Neural cell (in vitro differentiated cells): ENCODE measurements around the gene SPAG6. TPM values are rescaled to one million over a fixed set of nuclear protein-coding genes. Genes with fewer than 3 reads are reported as not detected.

Experiments
- H2AFZ ChIP-seq: fragments of 200-600, 300-800 bp; sonication (generic), shearing (Covaris generic); 2 replicates; pipeline ENCODE4 v1.6.0; 2014; ENCODE audit warnings: low read depth, mild to moderate bottlenecking, antibody characterized with exemption, low read length, moderate library complexity
- H3F3A ChIP-seq: fragments of 200-600 bp; shearing (Covaris generic); 2 replicates; pipeline ENCODE4 v1.6.1; 2016; ENCODE audit warnings: mild to moderate bottlenecking, moderate library complexity, mixed read lengths, antibody characterized with exemption, low read length; ENCODE audit not compliant: insufficient read depth, poor library complexity, severe bottlenecking
- H3K27ac ChIP-seq: fragments of 200-600, 300-800 bp; sonication (generic), shearing (Covaris generic); 2 replicates; pipeline ENCODE4 v1.5.1; 2014; ENCODE audit warnings: mild to moderate bottlenecking, low read length, moderate library complexity
- H3K27me3 ChIP-seq: fragments of 300-800, 200-600 bp; sonication (generic), shearing (Covaris generic); 2 replicates; pipeline ENCODE4 v1.6.0; 2014; ENCODE audit warnings: mild to moderate bottlenecking, low read depth, low read length, moderate library complexity; ENCODE audit not compliant: insufficient read depth
- H3K36me3 ChIP-seq: fragments of 300-800, 200-600 bp; sonication (generic), shearing (Covaris generic); 2 replicates; pipeline ENCODE4 v1.5.1; 2014; ENCODE audit warnings: mild to moderate bottlenecking, antibody characterized with exemption, low read length, moderate library complexity; ENCODE audit not compliant: insufficient read depth
- H3K4me2 ChIP-seq: fragments of 300-800, 200-600 bp; sonication (generic), shearing (Covaris generic); 2 replicates; pipeline ENCODE4 v1.6.0; 2014; ENCODE audit warnings: mild to moderate bottlenecking, low read length
- H3K4me3 ChIP-seq: fragments of 300-800, 200-600 bp; sonication (generic), shearing (Covaris generic); 2 replicates; pipeline ENCODE4 v1.5.1; 2014; ENCODE audit warnings: mild to moderate bottlenecking, low read length, moderate library complexity
- H3K79me2 ChIP-seq: fragments of 200-600 bp; shearing (Covaris generic); replicated peaks from 2 replicates; pipeline ENCODE4 v1.6.0; 2014; ENCODE audit warnings: mild to moderate bottlenecking, low read length, moderate library complexity; ENCODE audit not compliant: insufficient read depth
- H3K9ac ChIP-seq: fragments of 300-800, 200-600 bp; sonication (generic), shearing (Covaris generic); 2 replicates; pipeline ENCODE4 v1.6.1; 2016; ENCODE audit warnings: mild to moderate bottlenecking, low read length, mixed read lengths
- H3K9me2 ChIP-seq: fragments of 200-600 bp; shearing (Covaris generic); 2 replicates; pipeline ENCODE4 v1.6.1; 2016; ENCODE audit warnings: mild to moderate bottlenecking, low read length, mixed read lengths; ENCODE audit not compliant: insufficient read depth
- H3K9me3 ChIP-seq: fragments of 200-600, 300-800 bp; sonication (generic), shearing (Covaris generic); 2 replicates; pipeline ENCODE4 v1.6.1; 2016; ENCODE audit warnings: mild to moderate bottlenecking, mixed run types, low read length, moderate library complexity, mixed read lengths
- H4K20me1 ChIP-seq: fragments of 200-600 bp; shearing (Covaris generic); 2 replicates; pipeline ENCODE4 v1.6.1; 2016; ENCODE audit warnings: mild to moderate bottlenecking, mixed run types; ENCODE audit not compliant: insufficient read depth
- EP300 ChIP-seq: fragments of 450-650 bp; conservative IDR thresholded peaks from 2 replicates; pipeline ENCODE4 v1.6.1; 2014; ENCODE audit warnings: antibody characterized with exemption, mild to moderate bottlenecking, moderate library complexity; ENCODE audit not compliant: poor library complexity, severe bottlenecking
- EZH2 ChIP-seq: fragments of 200-600, 300-800 bp; shearing (Covaris generic), sonication (generic); IDR thresholded peaks from 2 replicates; pipeline ENCODE4 v1.6.1; 2014; ENCODE audit warnings: antibody characterized with exemption, low read length, borderline replicate concordance, mild to moderate bottlenecking; ENCODE audit not compliant: insufficient read depth, poor library complexity, severe bottlenecking
- MXI1 ChIP-seq: fragments of 450-650 bp; conservative IDR thresholded peaks from 2 replicates; pipeline ENCODE4 v1.6.1; 2014; ENCODE audit warnings: antibody characterized with exemption, mild to moderate bottlenecking; ENCODE audit not compliant: poor library complexity, severe bottlenecking
- POLR2AphosphoS5 ChIP-seq: IDR thresholded peaks from 2 replicates; pipeline ENCODE4 v1.6.1; 2012
- RAD21 ChIP-seq: fragments of 450-650 bp; conservative IDR thresholded peaks from 2 replicates; pipeline ENCODE4 v1.6.1; 2014; ENCODE audit warnings: antibody characterized with exemption, mild to moderate bottlenecking, moderate library complexity
- SMC3 ChIP-seq: fragments of 450-650 bp; conservative IDR thresholded peaks from 2 replicates; pipeline ENCODE4 v1.6.1; 2014; ENCODE audit warnings: antibody characterized with exemption, mild to moderate bottlenecking, moderate library complexity; ENCODE audit not compliant: poor library complexity
- TAF1 ChIP-seq: IDR thresholded peaks from 2 replicates; pipeline ENCODE4 v1.6.1; 2012; ENCODE audit warnings: low read depth
- polyA plus RNA-seq: library from polyadenylated mRNA; depleted of rRNA; stranded (reverse); fragments of >200 nt; gene quantifications from 2 replicates; pipeline ENCODE4 v1.2.3, GENCODE V29; 2014
- TF ChIP-seq, protein P1 (sequence below): IDR thresholded peaks from 2 replicates; pipeline ENCODE4 v1.6.1; 2012; ENCODE audit warnings: borderline replicate concordance
- TF ChIP-seq, protein P2 (sequence below): fragments of 450-650 bp; IDR thresholded peaks from 2 replicates; pipeline ENCODE4 v1.5.1; 2014; ENCODE audit warnings: antibody characterized with exemption, mild to moderate bottlenecking, moderate library complexity; ENCODE audit not compliant: poor library complexity, severe bottlenecking

The SPAG6 gene
- polyA plus RNA-seq, 1 donor from 2014 or later: 0.36 TPM

DNA sequence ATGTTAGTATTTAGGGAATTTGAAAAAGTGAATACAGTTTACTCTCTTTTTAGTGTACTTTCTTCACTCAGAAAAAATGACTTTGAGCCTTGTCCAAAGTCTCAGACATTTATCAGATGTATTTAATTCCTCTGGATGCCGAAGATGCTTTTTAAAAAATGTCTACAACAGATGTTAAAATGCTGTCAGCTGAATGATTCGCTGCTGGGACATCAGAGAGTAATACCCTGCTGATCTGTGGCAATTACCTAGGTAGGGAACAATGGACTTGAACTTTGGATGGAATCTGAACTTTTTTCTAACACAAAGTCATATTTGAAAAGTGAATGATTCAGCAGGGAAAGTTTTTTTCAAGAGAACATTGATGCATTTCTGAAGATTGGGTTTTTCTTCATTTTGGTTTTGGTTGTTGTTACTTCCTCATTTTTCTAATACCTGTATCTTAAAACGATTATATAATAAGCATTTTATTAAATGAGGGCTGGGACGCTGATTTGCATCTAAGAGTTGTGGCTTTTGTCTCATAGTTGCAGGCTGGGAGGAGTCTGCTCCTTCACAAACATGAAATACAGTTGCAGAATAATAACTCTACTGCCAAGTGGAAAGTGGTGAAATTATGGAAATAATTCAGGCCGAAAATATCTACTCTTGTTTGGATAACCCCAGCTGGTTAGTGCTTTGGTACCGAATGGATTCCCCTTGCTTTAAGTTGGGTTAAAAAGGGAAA is 98.0 kb downstream of the SPAG6 start:
- no peaks in the 10 kb centered on the region for H3K9me3 ChIP-seq
- H3K79me2 ChIP-seq: peaks cover 12% of the 10 kb centered on the region
- H3K9ac ChIP-seq: no peak overlapping the region
- H3F3A ChIP-seq: no peaks in the 10 kb centered on the region
- H3K27ac ChIP-seq: no peak overlapping the region
- H3K36me3 ChIP-seq: no peaks in the 10 kb centered on the region
- no peaks in the 10 kb centered on the region for H3K27me3 ChIP-seq
- H3K4me3 ChIP-seq: no peak overlapping the region
- no peak overlapping the region for H3K4me2 ChIP-seq
- H3K9me2 ChIP-seq: no peaks in the 10 kb centered on the region
- H4K20me1 ChIP-seq: no peaks in the 10 kb centered on the region
- TF ChIP-seq EZH2: no peak
- no peak for TF ChIP-seq TAF1
- no peak for TF ChIP-seq EP300
- TF ChIP-seq, protein P1, sequence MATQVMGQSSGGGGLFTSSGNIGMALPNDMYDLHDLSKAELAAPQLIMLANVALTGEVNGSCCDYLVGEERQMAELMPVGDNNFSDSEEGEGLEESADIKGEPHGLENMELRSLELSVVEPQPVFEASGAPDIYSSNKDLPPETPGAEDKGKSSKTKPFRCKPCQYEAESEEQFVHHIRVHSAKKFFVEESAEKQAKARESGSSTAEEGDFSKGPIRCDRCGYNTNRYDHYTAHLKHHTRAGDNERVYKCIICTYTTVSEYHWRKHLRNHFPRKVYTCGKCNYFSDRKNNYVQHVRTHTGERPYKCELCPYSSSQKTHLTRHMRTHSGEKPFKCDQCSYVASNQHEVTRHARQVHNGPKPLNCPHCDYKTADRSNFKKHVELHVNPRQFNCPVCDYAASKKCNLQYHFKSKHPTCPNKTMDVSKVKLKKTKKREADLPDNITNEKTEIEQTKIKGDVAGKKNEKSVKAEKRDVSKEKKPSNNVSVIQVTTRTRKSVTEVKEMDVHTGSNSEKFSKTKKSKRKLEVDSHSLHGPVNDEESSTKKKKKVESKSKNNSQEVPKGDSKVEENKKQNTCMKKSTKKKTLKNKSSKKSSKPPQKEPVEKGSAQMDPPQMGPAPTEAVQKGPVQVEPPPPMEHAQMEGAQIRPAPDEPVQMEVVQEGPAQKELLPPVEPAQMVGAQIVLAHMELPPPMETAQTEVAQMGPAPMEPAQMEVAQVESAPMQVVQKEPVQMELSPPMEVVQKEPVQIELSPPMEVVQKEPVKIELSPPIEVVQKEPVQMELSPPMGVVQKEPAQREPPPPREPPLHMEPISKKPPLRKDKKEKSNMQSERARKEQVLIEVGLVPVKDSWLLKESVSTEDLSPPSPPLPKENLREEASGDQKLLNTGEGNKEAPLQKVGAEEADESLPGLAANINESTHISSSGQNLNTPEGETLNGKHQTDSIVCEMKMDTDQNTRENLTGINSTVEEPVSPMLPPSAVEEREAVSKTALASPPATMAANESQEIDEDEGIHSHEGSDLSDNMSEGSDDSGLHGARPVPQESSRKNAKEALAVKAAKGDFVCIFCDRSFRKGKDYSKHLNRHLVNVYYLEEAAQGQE: no peak
- TF ChIP-seq RAD21: no peak
- TF ChIP-seq SMC3: no peak
- TF ChIP-seq, protein P2, sequence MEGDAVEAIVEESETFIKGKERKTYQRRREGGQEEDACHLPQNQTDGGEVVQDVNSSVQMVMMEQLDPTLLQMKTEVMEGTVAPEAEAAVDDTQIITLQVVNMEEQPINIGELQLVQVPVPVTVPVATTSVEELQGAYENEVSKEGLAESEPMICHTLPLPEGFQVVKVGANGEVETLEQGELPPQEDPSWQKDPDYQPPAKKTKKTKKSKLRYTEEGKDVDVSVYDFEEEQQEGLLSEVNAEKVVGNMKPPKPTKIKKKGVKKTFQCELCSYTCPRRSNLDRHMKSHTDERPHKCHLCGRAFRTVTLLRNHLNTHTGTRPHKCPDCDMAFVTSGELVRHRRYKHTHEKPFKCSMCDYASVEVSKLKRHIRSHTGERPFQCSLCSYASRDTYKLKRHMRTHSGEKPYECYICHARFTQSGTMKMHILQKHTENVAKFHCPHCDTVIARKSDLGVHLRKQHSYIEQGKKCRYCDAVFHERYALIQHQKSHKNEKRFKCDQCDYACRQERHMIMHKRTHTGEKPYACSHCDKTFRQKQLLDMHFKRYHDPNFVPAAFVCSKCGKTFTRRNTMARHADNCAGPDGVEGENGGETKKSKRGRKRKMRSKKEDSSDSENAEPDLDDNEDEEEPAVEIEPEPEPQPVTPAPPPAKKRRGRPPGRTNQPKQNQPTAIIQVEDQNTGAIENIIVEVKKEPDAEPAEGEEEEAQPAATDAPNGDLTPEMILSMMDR: no peak
- no peak for TF ChIP-seq POLR2AphosphoS5
- no peak for TF ChIP-seq MXI1
- H2AFZ ChIP-seq: no peak overlapping the region

DNA sequence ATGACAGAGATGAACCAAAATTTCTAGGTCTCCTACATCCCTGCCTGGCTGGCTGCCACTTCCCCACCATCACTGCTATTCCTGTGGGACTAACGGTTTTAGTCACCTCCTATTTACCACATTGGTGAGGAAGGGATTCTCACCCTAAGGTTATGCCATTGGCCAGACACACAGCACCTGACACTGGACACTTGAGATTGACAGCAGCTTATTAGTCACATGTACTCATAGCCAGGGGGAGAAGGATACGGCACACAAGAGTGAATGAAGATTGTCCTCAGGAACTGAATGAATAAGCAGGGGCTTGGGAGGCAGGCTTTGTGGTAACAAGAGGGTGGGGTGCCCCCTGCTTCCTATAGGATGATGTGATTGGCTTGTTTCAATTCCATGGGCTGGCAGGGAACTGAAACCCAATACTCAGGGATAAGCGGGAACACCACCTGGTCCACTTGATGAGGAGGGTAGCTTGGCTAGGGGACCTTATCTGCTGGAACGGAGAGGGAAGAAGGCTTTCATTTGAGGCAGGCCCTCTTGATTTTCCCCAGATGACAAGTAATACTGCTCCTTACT is 99.0 kb downstream of the SPAG6 start:
- no peak overlapping the region for H2AFZ ChIP-seq
- H3K79me2 ChIP-seq: peaks cover 2% of the 10 kb centered on the region
- no peaks in the 10 kb centered on the region for H4K20me1 ChIP-seq
- no peaks in the 10 kb centered on the region for H3K9me2 ChIP-seq
- TF ChIP-seq POLR2AphosphoS5: no peak
- no peak for TF ChIP-seq SMC3
- TF ChIP-seq RAD21: no peak
- H3K4me3 ChIP-seq: no peak overlapping the region
- no peaks in the 10 kb centered on the region for H3K36me3 ChIP-seq
- H3K27ac ChIP-seq: no peak overlapping the region
- no peak overlapping the region for H3K4me2 ChIP-seq
- no peaks in the 10 kb centered on the region for H3K9me3 ChIP-seq
- H3F3A ChIP-seq: no peaks in the 10 kb centered on the region
- H3K9ac ChIP-seq: no peak overlapping the region
- no peaks in the 10 kb centered on the region for H3K27me3 ChIP-seq
